A549 (cell line): ENCODE results near the gene DHPS.

ENCODE experiments used
- CEBPB ChIP-seq, 2 experiments: fragments of >200 bp in 1 of 2; sonication (Bioruptor Twin) in 1 of 2; formaldehyde crosslinking in 1 of 2; IDR thresholded peaks; 2 replicates each; pipeline ENCODE4 v1.6.1; 2012 to 2016
- CTCF ChIP-seq: fragments of >200 bp; sonication (Bioruptor Twin); formaldehyde crosslinking; IDR thresholded peaks from 3 replicates; pipeline ENCODE4 v1.5.1; 2016
- ELK1 ChIP-seq: fragments of 150-350 bp; IDR thresholded peaks from 2 replicates; pipeline ENCODE4 v1.6.1; 2014; ENCODE audit warnings: low read depth, mild to moderate bottlenecking, low read length
- EP300 ChIP-seq, 2 experiments: fragments of >200 bp; sonication (Bioruptor Twin); formaldehyde crosslinking; IDR thresholded peaks; 2 replicates in 1 of 2; 3 replicates in 1 of 2; pipeline ENCODE4 v1.6.1; 2016 to 2017
- MAFK ChIP-seq: fragments of 450-650 bp; IDR thresholded peaks from 2 replicates; pipeline ENCODE4 v1.6.1; 2014; ENCODE audit not compliant: partially characterized antibody
- MAX ChIP-seq: IDR thresholded peaks from 2 replicates; pipeline ENCODE4 v1.6.1; 2012
- POLR2A ChIP-seq: IDR thresholded peaks from 2 replicates; pipeline ENCODE4 v1.6.1; 2012; ENCODE audit warnings: mild to moderate bottlenecking, low read length
- POLR2AphosphoS2 ChIP-seq: conservative IDR thresholded peaks from 2 replicates; pipeline ENCODE4 v1.6.1; 2012; ENCODE audit warnings: low read length, improper control_type of control experiment, inconsistent platforms
- RCOR1 ChIP-seq: fragments of 150-350 bp; IDR thresholded peaks from 2 replicates; pipeline ENCODE4 v1.6.1; 2014; ENCODE audit warnings: antibody characterized with exemption, low read length, low read depth

GRCh38 chr19:12726988-12727316, 45.3 kb upstream of the DHPS start:
- TF ChIP-seq ELK1 (no peak), MAFK (no peak), EP300 (IDR thresholded peaks at IDR 0.05) (no peak), POLR2A (no peak), CTCF (no peak), POLR2AphosphoS2 (no peak), MAX (no peak), CEBPB (IDR thresholded peaks at IDR 0.05) (no peak), RCOR1 (no peak)
